GM19328 (cell line): Measurements from ENCODE around the gene IL17F.

Source experiments
- ATAC-seq: cut with Tn5 transposase; IDR thresholded peaks from one replicate; pipeline ENCODE4 v1.9.1; 2021; ENCODE audit warnings: mild to moderate bottlenecking, moderate library complexity; ENCODE audit not compliant: unreplicated experiment

The IL17F gene

GRCh38 chr6:52244400-52244799, at the start of gene IL17F:
Gene IL17F (minus strand): TSS chr6:52244500. CDS start chr6:52244429, 71 bp downstream.
- ATAC-seq = no peak

- no peak for ATAC-seq
Observed at GRCh38 chr6:52293067-52293466, 48.8 kb upstream of the IL17F start.

- ATAC-seq = no peak
Observed at GRCh38 chr6:52288841-52289240, 44.5 kb upstream of the IL17F start.

- no peak for ATAC-seq
Observed at GRCh38 chr6:52288216-52288615, 43.9 kb upstream of the IL17F start.

GRCh38 chr6:52286798-52287432, 42.6 kb upstream of the IL17F start:
- no peak for ATAC-seq

GRCh38 chr6:52285177-52286068, 41.1 kb upstream of the IL17F start:
- ATAC-seq = no peak

- peak; percentile 98 for ATAC-seq
Observed at GRCh38 chr6:52284460-52285176, 40.3 kb upstream of the IL17F start, which contains the start of gene MCM3. Gene MCM3 (minus strand): TSS chr6:52284742. CDS start chr6:52284674, 68 bp downstream.

- no peak for ATAC-seq
Observed at GRCh38 chr6:52284131-52284459, 39.8 kb upstream of the IL17F start.

- no peak for ATAC-seq
Observed at GRCh38 chr6:52283111-52283510, 38.8 kb upstream of the IL17F start.

- ATAC-seq = no peak
Observed at GRCh38 chr6:52276130-52276529, 31.8 kb upstream of the IL17F start.

GRCh38 chr6:52271852-52272460, 27.7 kb upstream of the IL17F start:
- ATAC-seq = no peak

- peak; percentile 61 for ATAC-seq
Observed at GRCh38 chr6:52263709-52264540, 19.6 kb upstream of the IL17F start.

GRCh38 chr6:52262620-52263344, 18.5 kb upstream of the IL17F start:
- no peak for ATAC-seq

- ATAC-seq = no peak
Observed at GRCh38 chr6:52261229-52261628, 16.9 kb upstream of the IL17F start.

GRCh38 chr6:52260634-52261033, 16.3 kb upstream of the IL17F start:
- no peak for ATAC-seq

GRCh38 chr6:52255434-52255833, 11.1 kb upstream of the IL17F start:
- ATAC-seq = no peak

- no peak for ATAC-seq
Observed at GRCh38 chr6:52254731-52255378, 10.6 kb upstream of the IL17F start.

- ATAC-seq = no peak
Observed at GRCh38 chr6:52253494-52253893, 9.2 kb upstream of the IL17F start.

- no peak for ATAC-seq
Observed at GRCh38 chr6:52251113-52251512, 6.8 kb upstream of the IL17F start.
